HG03575 (cell line): ENCODE results near the gene CERT1.

Source experiments
- ATAC-seq: cut with Tn5 transposase; IDR thresholded peaks from one replicate; pipeline ENCODE4 v1.9.1; 2021; ENCODE audit not compliant: unreplicated experiment, insufficient number of reproducible peaks, low FRiP score; ENCODE audit errors: extremely low read depth

CERT1 gene

DNA sequence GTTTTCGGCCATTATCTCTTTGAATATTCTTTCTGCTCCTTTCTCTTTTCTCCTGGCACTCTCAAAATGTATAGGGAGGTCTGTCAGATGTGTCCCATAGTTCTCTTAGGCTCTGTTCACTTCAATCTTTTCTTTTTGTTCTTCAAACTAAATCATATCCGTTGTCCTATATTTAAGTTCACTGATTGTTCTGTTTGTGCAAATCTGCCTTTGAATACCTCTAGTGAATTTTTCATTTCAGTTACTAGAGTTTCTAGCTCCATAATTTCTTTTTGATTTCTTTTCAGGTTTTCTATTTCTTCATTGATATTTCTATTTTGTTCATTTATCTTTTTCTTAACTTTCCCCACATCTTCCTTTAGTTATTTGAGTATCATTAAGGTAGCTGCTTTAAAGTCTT is 65.4 kb downstream of the CERT1 start:
- no peak for ATAC-seq

DNA sequence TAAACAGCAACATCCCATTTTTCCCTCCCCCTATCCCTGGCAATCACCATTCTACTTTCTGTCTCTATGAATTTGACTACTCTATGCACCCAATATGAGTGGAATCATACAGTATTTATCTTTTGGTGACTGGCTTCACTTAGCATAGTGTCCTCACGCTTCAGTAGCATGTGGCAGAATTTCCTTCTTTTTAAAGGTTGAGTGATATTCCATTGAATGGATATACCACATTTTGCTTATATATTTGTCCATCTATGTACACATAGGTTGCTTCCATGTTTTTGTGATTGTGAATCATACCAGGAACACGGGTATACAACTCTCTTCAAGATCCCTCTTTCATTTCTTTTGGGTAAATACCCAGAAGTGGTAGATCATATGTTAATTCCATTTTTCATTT is 69.9 kb downstream of the CERT1 start:
- no peak for ATAC-seq

DNA sequence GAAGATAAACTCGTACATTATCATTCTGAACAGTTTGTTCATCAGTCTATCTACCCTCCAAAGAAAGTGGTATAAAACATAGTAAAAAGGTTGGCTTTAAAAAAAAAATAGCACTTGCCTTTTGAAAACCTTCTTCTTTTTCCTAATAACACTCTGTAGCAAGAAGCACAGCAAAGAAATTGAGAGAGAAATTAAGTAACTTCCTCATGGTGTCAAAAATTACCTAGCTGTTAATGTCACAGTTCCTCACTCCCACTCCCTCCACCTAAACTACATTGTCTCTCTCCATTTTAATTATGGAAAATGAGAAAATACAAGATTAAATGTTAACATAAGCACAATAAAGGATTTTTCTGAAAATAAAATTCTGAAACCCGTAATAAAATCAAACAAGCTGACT is 72.2 kb downstream of the CERT1 start:
- no peak for ATAC-seq

DNA sequence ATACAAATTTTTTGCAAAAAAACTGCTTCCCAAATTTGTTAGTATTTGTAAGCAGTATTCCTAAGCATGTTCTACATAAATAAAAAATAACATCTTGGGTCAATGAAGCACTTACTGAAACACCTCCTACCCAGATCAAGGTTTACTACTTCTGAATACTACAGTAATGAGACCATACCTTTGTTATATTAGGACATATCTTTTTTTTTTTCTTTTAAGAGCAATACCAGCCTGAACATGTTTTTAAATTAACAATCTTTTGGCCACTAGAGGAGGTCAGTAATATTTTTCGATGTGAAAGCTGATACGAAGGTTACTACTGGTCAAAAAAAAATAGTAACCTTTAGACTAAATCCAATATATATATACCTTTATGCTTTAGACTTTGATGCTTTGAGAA is 72.7 kb downstream of the CERT1 start:
- no peak for ATAC-seq

DNA sequence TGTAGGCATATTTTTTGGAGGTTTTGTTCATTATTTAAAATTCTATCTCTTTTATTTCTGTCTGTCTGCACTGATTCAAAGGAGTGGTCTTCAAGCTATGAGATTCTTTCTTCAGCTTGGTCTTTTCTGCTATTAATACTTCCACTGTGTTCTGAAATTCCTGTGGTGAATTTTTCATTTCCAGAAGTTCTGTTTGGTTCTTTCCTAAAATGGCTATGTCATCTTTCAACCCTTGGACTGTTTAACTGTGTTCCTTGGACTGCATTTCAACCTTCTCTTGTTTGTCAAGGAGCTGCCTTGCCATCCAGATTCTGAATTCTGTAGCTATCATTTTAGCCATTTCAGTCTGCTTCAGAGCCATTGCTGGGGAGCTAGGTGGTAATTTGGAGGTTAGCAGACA is 76.3 kb downstream of the CERT1 start:
- ATAC-seq = no peak

DNA sequence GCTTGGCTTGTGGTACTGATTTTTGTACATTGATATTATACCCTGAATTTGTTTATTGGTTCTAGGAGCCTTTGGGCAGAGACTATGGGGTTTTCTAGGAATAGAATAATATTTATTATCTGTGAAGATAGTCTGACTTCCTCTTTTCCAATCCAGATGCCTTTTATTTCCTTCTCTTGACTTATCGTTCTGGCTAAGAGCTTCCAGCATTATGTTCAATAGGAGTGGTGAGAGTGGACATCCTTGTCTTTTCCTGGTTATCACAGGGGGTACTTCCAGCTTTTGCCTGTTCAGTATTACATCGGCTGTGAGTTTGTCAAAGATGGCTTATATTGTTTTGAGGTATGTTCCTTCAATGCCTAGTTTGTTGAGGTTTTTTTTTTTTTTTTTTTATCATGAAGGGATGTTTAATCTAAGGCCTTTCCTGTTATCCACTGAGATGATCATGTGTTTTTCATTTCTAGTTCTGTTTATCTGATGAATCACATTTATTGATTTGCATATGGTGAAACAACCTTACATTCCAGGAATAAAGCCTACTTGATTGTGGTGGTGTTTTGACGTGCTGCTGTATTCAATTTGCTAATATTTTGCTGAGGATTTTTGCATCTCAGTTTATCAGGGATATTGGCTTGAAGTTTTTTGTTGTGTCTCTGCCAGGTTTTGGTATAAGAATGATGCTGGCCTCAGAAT is 77.5 kb downstream of the CERT1 start:
- no peak for ATAC-seq

DNA sequence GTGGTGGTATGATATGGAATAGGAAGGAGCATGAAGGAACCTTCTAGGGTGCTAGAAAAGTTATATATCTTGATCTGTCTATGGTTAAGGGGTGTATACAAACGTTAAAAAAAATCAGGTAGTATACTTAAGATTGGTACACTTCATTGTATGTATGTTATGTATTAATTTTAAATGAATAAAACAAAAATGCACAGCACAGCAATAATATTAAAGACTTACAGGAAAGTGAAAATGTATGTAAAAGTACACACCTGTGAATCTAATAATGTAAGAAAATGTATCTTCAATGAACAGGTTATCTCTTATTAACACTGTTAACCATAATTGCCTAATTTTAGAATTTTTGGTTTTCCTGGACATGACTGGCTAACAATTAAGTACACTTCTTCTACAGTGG is 97.2 kb downstream of the CERT1 start:
- ATAC-seq = no peak

DNA sequence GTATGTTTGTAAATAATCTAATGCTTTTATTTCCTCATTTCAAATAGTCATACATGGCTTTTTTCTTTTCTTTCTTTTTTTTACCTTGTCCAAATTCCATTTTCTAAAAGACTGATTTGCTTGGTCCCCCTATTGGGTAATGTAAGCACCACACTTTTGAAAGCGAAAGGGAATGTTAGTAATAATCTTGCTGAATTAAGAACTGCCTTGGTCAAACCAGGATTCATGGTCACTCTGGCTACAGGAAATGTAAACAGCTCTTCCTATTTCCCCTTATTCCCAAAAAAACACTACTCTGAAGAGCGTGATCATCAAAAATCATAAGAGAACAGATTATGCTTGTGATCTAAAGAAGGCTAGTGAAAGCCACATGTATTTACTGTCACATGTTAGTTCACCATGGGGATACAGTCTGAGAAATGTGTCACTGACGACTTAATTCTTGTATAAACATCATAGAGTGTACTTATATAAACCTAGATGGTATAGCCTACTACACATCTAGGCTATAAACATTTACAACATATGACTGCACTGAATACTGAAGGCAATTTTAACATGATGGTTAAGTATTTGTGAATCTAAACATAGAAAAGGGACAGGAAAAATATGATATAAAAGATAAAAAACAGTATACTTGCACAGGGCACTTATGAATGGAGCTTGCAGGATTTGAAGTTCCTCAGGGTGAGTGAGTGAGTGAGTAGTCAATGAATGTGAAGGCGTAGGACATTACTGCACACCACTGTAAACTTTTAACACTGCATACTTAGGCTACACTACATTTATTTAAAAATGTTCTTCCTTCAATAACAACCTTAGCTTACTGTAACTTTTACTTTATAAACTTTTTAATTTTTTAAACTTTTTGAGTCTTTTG is 99.1 kb downstream of the CERT1 start:
- no peak for ATAC-seq

DNA sequence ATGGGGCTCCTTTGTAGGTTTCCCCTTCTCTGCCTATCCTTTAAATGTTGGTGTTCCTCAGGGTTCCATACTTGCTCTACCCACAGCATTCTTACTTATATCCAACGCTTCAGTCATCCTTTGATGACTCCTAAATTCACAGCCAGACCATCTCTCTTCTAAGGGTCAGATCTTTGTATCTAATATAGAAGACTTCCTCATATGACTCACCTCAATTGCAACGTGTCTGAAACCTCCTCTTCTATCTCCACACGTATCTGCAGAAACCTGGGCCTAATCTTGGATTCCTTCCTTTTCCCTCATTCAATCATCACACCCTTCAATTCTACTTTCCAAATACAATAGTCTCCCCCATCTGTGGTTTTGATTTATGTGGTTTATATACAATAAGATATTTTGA is 106.1 kb downstream of the CERT1 start:
- ATAC-seq = no peak

DNA sequence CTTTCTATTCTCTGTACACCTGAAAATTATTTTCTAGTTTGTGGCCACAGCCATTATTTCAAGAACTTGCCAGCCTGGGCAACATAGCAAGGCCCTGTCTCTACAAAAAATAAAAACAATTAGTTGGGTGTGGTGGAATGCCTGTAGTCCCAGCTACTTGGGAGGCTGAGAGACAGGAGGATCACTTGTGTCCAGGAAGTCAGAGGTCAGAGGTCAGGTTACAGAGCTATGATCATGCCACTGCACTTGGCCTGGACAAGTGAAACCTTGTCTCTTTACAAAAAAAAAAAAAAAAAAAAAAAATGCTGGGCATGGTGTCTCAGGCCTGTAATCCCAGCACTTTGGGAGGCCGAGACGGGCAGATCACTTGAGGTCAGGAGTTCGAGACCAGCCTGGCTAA is 116.2 kb downstream of the CERT1 start:
- no peak for ATAC-seq

DNA sequence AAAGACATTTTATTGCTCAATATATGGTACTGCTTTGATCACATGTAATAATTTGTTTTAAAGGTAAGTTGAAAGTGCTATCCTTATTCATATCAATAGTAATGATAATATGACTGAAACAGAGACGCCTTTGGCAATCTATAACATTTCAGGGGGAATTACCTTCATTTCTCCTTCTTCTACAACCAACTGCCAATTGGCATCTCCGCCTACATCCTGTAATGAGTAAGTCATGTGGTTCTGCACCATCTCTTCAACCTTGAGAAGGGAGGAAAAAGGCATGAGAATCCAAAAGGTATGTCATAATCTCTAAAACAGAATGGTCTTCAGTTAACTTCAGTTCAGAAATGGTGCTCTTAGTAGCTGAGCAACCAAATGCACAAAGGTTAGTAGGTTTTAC is 122.0 kb downstream of the CERT1 start:
- ATAC-seq = no peak

DNA sequence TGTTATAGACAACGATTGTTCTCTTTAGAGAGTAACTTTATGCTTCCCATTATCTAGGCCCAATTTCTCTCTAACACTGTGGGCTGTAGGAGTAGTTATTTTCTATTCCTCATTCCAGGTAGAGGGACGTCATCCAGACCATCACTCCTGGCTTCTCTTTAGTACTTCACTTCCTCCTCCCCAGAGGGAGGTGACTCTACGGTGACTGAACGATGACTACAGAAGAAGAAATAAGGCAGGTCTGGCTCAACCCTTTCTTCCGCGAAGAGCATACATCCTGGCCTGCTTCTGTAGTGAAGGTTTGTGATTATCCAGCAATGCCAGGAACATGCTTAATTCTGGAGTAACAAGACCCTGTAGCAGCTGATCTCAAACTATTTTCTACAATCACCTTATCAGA is 123.6 kb downstream of the CERT1 start:
- ATAC-seq = no peak

DNA sequence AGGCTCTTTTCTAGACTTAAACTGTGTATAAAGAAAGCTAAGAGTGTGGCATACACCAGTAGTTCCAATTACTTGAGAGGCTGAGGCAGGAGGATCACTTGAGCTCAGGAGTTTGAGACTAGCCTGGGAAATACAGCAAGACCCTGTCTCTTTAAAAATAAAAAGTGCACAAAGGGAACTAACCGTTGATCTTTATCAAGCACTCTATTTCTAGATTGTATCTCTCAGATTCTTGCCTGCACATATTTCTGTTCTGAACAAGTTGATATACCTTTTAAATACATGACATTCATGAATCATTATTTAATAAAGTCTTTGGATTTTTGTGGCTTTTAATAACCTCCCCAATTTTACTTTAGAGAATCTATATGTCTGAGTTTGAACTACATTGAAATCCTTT is 127.2 kb downstream of the CERT1 start:
- ATAC-seq = no peak

DNA sequence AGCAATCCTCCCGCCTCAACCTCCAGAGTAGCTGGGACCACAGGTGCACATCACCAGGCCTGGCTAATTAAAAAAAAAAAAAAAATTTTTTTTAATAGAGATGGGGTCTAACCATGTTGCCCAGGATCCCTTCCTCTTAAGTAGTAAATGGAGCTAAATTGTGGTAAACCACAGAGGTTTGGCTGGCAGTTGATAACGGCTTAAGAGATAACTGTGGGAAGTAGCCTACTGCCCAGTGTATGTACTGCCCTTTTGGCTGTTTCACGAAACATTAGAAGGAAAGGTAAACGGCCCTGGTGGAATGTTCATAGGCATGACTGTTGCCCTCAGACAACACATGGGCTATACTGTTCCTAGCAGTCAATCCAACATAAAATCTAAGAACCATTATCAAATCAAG is 130.0 kb downstream of the CERT1 start:
- no peak for ATAC-seq

DNA sequence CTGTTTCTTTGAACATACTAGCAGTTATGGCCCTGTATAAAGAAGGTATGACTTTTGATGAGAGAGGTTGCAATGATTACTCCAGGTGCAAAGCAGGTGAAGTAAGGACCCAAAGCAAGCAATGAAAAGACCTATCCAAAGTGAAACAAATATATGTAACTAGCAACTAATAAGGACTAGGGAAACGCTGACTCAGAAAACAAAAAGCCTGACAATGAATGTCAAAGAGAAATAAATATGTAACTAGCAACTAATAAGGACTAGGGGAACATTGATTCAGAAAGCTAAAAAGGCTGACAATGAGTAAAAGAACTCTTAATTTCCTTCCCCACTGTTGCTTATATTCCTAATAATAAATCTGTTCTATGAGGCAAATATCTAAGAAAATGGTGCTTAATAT is 131.3 kb downstream of the CERT1 start:
- no peak for ATAC-seq

DNA sequence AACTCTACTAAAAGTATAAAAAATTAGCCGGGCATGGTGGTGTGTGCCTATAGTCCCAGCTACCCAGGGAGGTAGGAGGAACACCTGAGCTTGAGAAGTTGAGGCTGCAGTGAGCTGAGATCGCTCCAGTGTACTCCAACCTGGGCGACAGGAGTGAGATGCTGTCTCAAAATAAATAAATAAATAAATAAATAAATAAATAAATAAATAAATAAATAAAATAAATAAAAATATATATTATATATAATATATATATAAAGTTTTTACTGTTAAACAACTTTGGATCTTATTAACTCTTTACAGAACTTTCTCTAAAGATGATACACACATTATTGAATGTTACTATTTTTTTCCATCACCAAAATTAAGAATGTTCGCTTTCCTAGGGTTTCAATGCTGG is 136.0 kb downstream of the CERT1 start:
- ATAC-seq = no peak

DNA sequence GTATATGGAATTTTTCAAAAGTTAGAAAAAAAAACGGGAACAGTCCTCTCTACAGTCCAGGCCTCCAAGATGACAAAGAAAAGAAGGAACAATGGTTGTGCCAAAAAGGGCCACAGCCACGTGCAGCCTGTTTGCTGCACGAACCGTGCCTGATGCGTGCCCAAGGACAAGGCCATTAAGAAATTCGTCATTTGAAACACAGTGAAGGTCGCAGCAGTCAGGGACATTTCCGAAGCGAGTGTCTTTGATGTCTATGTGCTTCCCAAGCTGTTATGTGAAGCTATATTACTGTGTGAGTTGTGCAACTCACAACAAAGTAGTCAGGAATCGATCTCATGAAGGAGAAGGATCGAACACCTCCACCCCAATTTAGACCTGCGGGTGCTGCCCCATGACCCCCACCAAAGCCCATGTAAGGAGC is 137.0 kb downstream of the CERT1 start:
- no peak for ATAC-seq

DNA sequence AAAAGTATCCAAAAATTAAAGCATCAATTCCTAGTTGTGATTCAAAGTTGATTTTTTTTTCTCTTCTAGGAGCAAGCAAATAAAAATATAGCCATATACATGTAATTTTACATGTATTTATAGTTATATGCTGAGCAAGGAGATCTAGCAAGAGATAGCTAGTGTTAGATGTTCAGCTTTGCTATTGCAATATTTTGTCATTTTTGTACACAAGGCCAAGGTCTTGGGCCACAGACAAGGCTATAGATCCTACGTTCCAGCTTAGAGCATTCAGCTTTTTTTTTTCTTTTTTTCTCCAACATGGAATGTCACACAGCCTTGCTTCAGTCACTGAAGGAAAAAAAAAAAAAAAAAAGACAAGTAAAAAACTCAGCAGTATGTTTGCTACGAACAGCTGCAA is 137.6 kb downstream of the CERT1 start:
- no peak for ATAC-seq

DNA sequence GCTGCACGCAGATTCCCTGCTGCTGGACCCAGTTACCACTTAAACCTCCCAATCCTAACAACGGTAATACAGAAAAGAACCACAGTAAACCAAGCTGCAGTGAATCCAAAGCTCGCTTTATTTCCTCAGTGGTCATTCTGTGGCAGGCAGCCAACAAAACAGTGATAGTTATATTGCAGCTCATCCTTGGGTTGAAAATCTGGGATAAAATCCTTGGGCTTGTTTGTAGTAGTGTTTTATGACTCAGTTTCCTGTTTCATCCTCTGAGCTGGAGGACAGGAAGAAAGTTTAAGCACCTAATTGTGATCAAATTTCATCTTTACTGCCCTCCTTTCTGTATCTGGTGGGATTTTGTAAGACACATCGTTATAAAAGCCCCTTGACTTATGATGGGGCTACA is 143.0 kb downstream of the CERT1 start:
- no peak for ATAC-seq

DNA sequence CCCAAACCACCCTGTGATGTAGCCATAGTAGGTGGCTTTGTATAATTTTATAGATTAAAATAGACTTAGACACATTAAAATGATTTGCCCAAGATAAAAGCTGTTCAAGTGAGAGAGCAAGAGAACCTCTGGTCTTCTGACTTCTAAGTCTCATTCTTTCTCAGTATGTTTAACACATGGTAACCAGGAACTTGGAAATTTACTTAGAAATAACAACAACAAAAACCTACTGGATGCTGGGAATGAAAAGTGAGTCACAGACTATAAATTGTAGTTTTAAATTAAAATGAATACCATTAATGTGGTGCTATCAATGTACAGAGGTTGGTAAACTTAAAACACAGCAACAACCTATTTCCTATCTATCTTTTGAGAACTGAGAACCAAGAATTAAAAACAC is 144.0 kb downstream of the CERT1 start:
- ATAC-seq = no peak

DNA sequence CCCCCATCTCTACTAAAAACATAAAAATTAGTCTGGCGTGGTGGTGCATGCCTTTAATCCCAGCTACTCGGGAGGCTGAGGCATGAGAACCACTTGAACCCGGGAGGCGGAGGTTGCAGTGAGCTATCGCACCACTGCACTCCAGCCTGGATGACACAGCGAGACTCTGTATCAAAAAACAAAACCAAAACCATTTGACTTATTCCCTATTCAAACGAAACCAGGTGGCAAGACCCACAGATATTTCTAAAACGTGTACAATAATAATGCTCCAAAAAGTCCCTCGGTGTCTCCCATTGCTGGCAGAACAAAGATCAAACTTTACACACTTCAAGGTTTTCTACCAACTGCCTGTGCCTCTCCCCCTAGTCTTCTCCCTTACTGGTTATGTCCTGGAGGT is 144.6 kb downstream of the CERT1 start:
- ATAC-seq = no peak
